ENCODE measurements around the gene MPRIP.
"Not testable (repeated sequence)": the region's sequence is repeated elsewhere in the genome, so short reads cannot be mapped to it uniquely, and the experiment has no call there.

DNA sequence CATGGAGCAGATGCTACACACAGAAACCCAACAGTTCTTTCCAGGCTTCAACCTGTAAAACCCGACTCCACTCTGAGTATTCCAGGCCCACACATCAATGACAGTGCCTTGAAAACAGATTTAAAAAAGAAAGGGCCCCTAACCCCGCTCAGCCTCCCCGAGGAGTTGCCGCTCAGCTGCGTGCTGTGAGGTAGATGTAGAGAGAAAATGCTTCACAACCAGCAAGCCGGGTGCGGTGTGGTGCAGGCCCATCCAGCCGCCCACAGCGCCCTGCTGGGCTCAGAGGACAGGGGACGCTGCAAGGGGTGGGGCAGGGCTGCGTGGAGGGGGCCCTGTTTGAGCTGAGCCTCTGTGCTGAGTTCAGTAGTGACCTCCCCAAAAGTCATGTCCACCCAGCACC lies 45.5 kb upstream of the MPRIP start:
- not testable (repeated sequence) for TF ChIP-seq CTCF (conservative IDR thresholded peaks at IDR 0.05); ZFX (IDR thresholded peaks at IDR 0.05)
